T1000 (cell line): Measurements from ENCODE around the gene WWP2.
"Not testable (repeated sequence)": the region's sequence is repeated elsewhere in the genome, so short reads cannot be mapped to it uniquely, and the experiment has no call there.

Source experiments
- DNase-seq: peaks from one replicate; lab custom pipeline; 2025; ENCODE audit warnings: mixed read lengths; lab: John Stamatoyannopoulos, UW

The WWP2 gene

DNA sequence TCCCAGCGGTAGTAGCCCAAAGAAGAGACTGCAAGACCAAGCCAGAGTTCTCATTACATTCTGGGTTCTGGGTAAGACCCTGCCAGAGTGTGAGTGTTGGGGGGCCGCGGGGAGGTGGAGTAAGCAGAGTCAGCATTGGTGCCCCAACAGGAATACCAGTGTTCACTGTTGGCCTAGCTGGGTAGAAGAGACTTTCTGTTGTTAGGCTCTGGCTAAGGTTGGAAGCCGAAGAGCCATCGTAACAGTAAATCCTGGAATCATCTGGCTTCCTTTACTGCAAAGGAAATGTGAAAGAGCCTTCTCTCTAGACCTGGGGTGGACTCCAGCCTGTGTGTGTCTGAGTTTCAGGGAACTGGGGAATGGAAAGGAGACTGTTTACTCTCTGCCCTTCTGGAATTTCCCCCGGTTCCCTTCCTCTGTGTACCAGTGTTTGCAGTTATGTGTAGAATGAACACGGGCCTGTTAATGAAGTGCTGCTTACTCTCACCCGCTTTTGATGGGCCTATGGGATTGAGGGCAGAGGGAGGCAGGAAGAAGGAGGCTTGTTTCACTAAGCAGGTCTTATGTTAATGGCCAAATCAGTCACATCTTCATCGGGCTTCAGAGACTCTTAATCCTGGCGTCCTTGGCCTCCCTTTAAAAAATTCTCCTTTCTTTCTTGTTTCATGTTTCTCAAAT lies 68.5 kb downstream of the WWP2 start:
- DNase-seq = no peak

GRCh38 chr16:69831212-69832123 lies 69.3 kb downstream of the WWP2 start:
- DNase-seq = no peak

- no peak for DNase-seq
Measured at GRCh38 chr16:69833357-69834282, 71.5 kb downstream of the WWP2 start.

DNA sequence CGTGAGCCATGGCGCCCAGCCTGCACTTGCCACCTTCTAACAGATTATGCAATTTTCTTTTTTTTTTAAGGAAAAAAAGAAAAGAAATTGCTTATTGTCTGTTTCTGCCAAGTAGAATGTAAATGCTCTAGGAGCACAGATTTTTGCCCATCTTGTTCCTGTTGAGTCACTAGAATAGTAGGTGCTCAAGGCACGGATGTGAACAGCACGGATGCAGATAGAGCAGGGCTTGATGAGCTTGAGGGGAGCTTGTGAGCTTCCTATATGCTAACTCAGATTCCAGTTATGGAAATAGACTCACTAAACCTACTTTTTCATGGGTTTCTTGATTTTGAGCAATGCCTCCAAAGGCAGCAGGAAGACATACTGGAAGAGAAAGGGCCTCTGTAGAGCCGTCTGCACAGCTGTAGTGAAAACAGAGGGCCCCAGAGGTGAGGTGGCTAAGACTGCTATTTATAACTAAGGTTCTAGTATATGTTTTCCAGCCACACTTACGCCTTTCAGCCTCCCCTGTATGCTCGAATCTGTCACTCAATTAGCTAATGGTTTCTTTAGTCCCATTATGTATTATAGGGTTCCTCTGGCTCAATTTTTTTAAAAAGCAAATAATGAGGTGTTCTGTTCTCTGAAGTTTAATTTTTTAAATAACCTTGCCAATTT lies 72.8 kb downstream of the WWP2 start:
- DNase-seq = no peak

- no peak for DNase-seq
Measured at GRCh38 chr16:69836257-69836656, 74.1 kb downstream of the WWP2 start.

DNA sequence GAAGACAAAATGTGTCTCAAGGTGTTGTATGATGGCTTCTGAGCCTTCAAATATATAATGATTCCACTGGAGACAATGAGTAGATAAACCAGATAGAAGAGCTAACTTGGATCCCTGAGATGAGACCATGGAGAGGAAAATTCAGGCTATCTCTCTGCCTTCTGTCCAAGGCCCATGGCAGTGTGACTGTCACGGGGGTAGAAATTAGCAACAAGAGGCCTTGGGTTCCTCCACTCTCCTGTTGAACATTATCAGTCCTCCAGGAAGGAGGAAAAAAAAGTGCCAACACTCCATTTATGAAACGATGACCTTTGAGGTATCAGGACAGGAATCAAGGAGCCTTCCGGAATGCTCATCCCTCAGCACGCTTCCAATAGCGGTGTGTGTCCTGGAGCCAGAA lies 75.2 kb downstream of the WWP2 start:
- DNase-seq = no peak

GRCh38 chr16:69838489-69838888 lies 76.4 kb downstream of the WWP2 start:
- DNase-seq = no peak

DNA sequence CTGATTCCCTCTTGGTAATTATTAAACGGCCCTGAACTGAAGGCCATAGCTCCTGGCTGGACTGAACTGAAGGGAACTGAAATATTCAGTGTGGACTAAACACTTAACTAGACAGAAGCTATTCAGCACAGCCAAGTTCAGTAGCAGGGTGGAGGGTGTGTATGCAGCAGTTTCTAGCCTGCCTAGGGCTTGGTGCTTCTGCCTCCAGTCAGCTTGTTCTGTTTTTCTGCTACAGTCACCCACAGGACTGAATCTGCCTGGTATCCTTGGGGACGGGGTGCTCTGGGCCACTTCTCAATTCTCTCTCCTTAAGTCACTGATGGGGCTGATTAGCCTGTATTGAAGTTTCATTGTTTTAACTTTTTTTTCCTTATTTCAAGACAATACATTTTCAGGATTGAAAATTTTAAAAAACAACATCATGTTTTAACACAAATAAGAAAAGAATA lies 77.1 kb downstream of the WWP2 start:
- DNase-seq = no peak

DNA sequence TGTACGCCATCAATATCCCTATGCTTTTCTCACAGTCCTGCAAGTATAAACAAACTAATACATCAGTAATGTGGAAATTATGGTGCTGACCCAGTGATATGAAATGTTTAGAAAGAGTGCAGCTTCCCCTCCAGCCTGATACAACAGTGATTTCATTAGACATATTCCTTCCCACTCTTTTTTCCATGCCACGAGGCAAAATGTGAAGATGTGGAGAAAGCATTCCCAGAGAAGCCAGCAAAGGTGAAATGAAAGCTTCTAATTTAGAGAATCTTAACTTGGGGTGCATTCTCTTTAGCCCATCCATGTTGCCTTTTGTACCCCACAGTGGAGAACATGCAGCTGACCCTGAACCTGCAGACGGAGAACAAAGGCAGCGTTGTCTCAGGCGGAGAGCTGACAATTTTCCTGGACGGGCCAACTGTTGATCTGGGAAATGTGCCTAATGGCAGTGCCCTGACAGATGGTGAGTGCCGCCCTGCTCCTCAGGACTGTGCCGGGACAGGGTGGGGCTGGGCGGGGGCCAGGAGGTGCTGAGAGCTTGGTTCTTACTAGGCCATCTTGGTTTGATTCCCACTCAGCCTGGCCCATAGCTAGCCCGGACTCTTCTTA lies 77.8 kb downstream of the WWP2 start:
- DNase-seq = no peak

GRCh38 chr16:69840975-69841374 lies 78.8 kb downstream of the WWP2 start:
- DNase-seq = no peak

- DNase-seq = no peak
Measured at GRCh38 chr16:69844441-69844840, 82.3 kb downstream of the WWP2 start.

- DNase-seq = no peak
Measured at GRCh38 chr16:69845181-69845580, 83.0 kb downstream of the WWP2 start.

DNA sequence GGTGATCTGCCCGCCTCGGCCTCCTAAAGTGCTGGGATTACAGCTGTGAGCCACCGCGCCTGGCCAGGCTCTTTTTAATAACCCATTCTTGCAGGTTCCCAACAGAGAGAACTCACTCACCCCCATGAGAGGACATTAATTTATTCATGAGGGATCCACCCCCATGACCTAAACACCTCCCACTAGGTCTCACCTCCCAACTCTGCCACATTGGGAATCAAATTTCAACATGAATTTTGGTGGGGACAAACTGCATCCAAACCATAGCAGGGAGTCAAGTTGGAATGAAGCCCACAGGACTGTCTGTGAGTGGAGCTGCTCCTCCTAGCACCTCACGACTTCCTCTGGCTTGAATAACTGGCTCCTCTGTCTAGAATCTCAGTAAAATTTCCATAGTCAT lies 85.5 kb downstream of the WWP2 start:
- no peak for DNase-seq

GRCh38 chr16:69848637-69849545 lies 86.8 kb downstream of the WWP2 start:
- DNase-seq = peak; percentile 71

GRCh38 chr16:69851491-69852240 lies 89.5 kb downstream of the WWP2 start:
- no peak for DNase-seq

- no peak for DNase-seq
Measured at GRCh38 chr16:69852815-69853214, 90.7 kb downstream of the WWP2 start.

GRCh38 chr16:69853481-69853880 lies 91.3 kb downstream of the WWP2 start:
- DNase-seq = no peak

- not testable (repeated sequence) for DNase-seq
Measured at GRCh38 chr16:69854776-69855175, 92.6 kb downstream of the WWP2 start.

- DNase-seq = no peak
Measured at GRCh38 chr16:69855592-69855991, 93.5 kb downstream of the WWP2 start.
